Measurements from ENCODE around the gene TENM4. TPM values are rescaled to one million over a fixed set of nuclear protein-coding genes. Genes with fewer than 3 reads are reported as not detected.

The TENM4 gene
- total and polyA plus RNA-seq, 2 of the 8 experiments (the other 6 are each of a cell fraction or from before 2014, with no cell fraction given): 3.5 to 7.2 TPM

DNA sequence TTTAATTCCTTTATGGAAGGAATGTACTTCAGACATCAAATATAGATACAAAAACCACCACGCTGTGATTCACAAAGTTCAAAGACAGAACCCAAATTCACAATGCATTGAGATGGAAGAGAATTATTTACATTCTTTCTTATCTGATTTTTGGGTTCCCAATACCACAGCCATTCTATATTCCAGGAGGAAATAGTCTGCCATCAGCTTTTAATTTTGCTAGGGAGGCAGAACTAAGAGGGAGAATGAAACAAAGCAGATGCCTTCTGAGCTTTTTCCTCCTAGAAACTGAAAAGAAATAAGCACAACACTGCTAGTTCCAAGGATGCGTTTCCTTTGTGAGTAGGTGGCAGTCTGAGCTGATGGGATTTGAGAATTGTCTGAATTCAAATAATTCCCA is 583.1 kb downstream of the TENM4 start:
- Histone ChIP-seq H3K4me2 (ENCODE audit: insufficient read depth in 1 of 2, low read depth in 2 of 2, low read length in 2 of 2) (no peak overlapping the region), H3K23me2 (ENCODE audit: low read depth, low read length) (no peaks in the 10 kb centered on the region; the same call in 1 of the 2 replicates), H3K79me2 (ENCODE audit: control insufficient read depth in 1 of 2, insufficient read depth in 2 of 2, low read length in 2 of 2) (no peaks in the 10 kb centered on the region), H3K56ac (replicated peaks; ENCODE audit: insufficient read length, low read depth, low read length) (no peak overlapping the region), H3K27me3 (replicated peaks in 1 of 4; ENCODE audit: control insufficient read depth in 3 of 4, extremely low read depth in 1 of 4, insufficient read depth in 3 of 4, low read length in 3 of 4) (no peaks in the 10 kb centered on the region), H4K8ac (ENCODE audit: extremely low read depth, insufficient read depth, low read length) (no peak overlapping the region), H2BK20ac (ENCODE audit: low read length) (no peak overlapping the region), H3K18ac (ENCODE audit: extremely low read depth, low read length) (no peak overlapping the region), H3K4me3 (ENCODE audit: extremely low read depth in 1 of 4, insufficient read depth in 2 of 4, low read depth in 3 of 4, low read length in 4 of 4) (no peak overlapping the region), H3K79me1 (ENCODE audit: low read depth, low read length) (no peaks in the 10 kb centered on the region), H4K5ac (ENCODE audit: insufficient read length, low read depth, low read length) (no peak overlapping the region), H3K14ac (ENCODE audit: insufficient read length) (no peak overlapping the region), H3K27ac (ENCODE audit: low read depth, low read length) (no peak overlapping the region), H3K4ac (replicated peaks; ENCODE audit: insufficient read length, low read depth, low read length) (no peak overlapping the region), H2BK120ac (replicated peaks; ENCODE audit: low read depth, low read length) (no peak overlapping the region), H3K9ac (replicated peaks in 1 of 4; ENCODE audit: extremely low read depth in 1 of 4, low read depth in 3 of 4, low read length in 3 of 4) (no peak overlapping the region), H4K91ac (replicated peaks; ENCODE audit: insufficient read length, low read length) (no peak overlapping the region), H3K23ac (ENCODE audit: insufficient read length) (no peak overlapping the region), H4K20me1 (replicated peaks in 1 of 2; ENCODE audit: control insufficient read depth in 1 of 2, insufficient read depth in 2 of 2, low read length in 2 of 2) (no peaks in the 10 kb centered on the region), H2AK5ac (ENCODE audit: low read depth, low read length) (no peak overlapping the region), H2BK12ac (ENCODE audit: low read depth, low read length) (no peak overlapping the region), H2BK15ac (ENCODE audit: low read length) (no peak overlapping the region), H3K4me1 (replicated peaks in 1 of 4; ENCODE audit: control insufficient read depth in 3 of 4, insufficient read depth in 4 of 4, low read length in 3 of 4) (0 out of 7 replicates have a peak, but pooled peaks cover 0 to 2% (median 0%) of the 10 kb centered on the region in 4 experiments), H3K36me3 (ENCODE audit: control insufficient read depth in 2 of 4, insufficient read depth in 4 of 4, low read length in 3 of 4) (no peaks in the 10 kb centered on the region), H2BK5ac (ENCODE audit: low read depth, low read length) (no peak overlapping the region), H3K9me3 (ENCODE audit: insufficient read depth in 2 of 2, low read depth in 1 of 2, low read length in 1 of 2) (no peaks in the 10 kb centered on the region), H2AFZ (ENCODE audit: low read length) (no peak overlapping the region)
- FAIRE-seq: no peak
- ChIA-PET CTCF (ENCODE audit: partially characterized antibody) (no interaction called here), POLR2A (ENCODE audit: partially characterized antibody) (no interaction called here)
- no peak for DNase-seq (ENCODE audit: low read depth in 1 of 2, low spot score in 2 of 2)
- WGBS, 2 experiments (ENCODE audit: extremely low coverage in 1 of 2, insufficient coverage in 1 of 2, insufficient read length in 1 of 2, insufficient replicate concordance in 2 of 2, low coverage in 1 of 2, low lambda C conversion rate in 2 of 2, missing lambda C conversion rate in 1 of 2): 85% methylated on average over 2 of the region's 2 CpGs; no CpG with 5 or more reads in 1 of the 2 experiments
- TF ChIP-seq, protein P1, sequence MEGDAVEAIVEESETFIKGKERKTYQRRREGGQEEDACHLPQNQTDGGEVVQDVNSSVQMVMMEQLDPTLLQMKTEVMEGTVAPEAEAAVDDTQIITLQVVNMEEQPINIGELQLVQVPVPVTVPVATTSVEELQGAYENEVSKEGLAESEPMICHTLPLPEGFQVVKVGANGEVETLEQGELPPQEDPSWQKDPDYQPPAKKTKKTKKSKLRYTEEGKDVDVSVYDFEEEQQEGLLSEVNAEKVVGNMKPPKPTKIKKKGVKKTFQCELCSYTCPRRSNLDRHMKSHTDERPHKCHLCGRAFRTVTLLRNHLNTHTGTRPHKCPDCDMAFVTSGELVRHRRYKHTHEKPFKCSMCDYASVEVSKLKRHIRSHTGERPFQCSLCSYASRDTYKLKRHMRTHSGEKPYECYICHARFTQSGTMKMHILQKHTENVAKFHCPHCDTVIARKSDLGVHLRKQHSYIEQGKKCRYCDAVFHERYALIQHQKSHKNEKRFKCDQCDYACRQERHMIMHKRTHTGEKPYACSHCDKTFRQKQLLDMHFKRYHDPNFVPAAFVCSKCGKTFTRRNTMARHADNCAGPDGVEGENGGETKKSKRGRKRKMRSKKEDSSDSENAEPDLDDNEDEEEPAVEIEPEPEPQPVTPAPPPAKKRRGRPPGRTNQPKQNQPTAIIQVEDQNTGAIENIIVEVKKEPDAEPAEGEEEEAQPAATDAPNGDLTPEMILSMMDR (IDR thresholded peaks at IDR 0.05; ENCODE audit: control extremely low read depth in 1 of 3, insufficient read depth in 1 of 3, low read depth in 1 of 3, low read length in 3 of 3): no peak
- no peak for TF ChIP-seq TBP (IDR thresholded peaks at IDR 0.05; ENCODE audit: low read depth, low read length)
- no peak for TF ChIP-seq RBBP5 (IDR thresholded peaks at IDR 0.05; ENCODE audit: borderline replicate concordance, low read depth, low read length)
- TF ChIP-seq HDAC6 (IDR thresholded peaks at IDR 0.05; ENCODE audit: low read depth, low read length): no peak
- TF ChIP-seq ASH2L (IDR thresholded peaks at IDR 0.05; ENCODE audit: low read length): no peak
- TF ChIP-seq GABPA (IDR thresholded peaks at IDR 0.05; ENCODE audit: borderline replicate concordance, insufficient read depth, low read length): no peak
- TF ChIP-seq MAFK (IDR thresholded peaks at IDR 0.05; ENCODE audit: low read depth, low read length): no peak
- TF ChIP-seq SIN3A (conservative IDR thresholded peaks at IDR 0.05 in 1 of 2, IDR thresholded peaks at IDR 0.05 in 1 of 2; ENCODE audit: low read depth in 1 of 2, low read length in 2 of 2): no peak
- TF ChIP-seq CBX5 (IDR thresholded peaks at IDR 0.05; ENCODE audit: low read depth, low read length): no peak
- no peak for TF ChIP-seq NANOG (IDR thresholded peaks at IDR 0.05; ENCODE audit: insufficient read depth, low read depth, low read length, poor library complexity, severe bottlenecking)
- TF ChIP-seq POLR2AphosphoS5 (IDR thresholded peaks at IDR 0.05; ENCODE audit: low read depth, low read length): no peak
